ENCODE data around the gene FAM78A. TPM values are rescaled to one million over a fixed set of nuclear protein-coding genes. Genes with fewer than 3 reads are reported as not detected.

FAM78A gene
- polyA plus RNA-seq, 1 experiment, result 1.1 TPM

GRCh38 chr9:131297903-131298302 lies 21.6 kb upstream of the FAM78A start:
- Histone ChIP-seq H3K4me3 (ENCODE audit: low read depth, low read length) (no peak overlapping the region), H3K36me3 (ENCODE audit: control insufficient read depth, insufficient read depth, low read length) (no peaks in the 10 kb centered on the region), H3K27me3 (ENCODE audit: control insufficient read depth, insufficient read depth, low read length) (no peaks in the 10 kb centered on the region)
- CTCF ChIA-PET, result interaction anchor here (0.9 to 1.5 kb wide), 4 partner anchors 8 to 51 kb away, joined by 3 to 6 read pairs (median 3); partner anchors contain the start of gene PLPP7
- TF ChIP-seq CTCF (IDR thresholded peaks at IDR 0.05; ENCODE audit: insufficient read depth, low read depth, low read length), result no peak
- POLR2A ChIA-PET, result interaction anchor here (0.6 kb wide), 1 partner anchor 29 kb away, joined by 8 read pairs; no protein-coding TSS in a partner anchor
- no peak for DNase-seq (ENCODE audit: low read depth)

- H3K27me3 ChIP-seq (ENCODE audit: control insufficient read depth, insufficient read depth, low read length), result no peaks in the 10 kb centered on the region
- H3K4me3 ChIP-seq (ENCODE audit: low read depth, low read length), result no peak overlapping the region
- CTCF ChIA-PET, result interaction anchor here (1.5 to 2.4 kb wide), 2 partner anchors 39 to 52 kb away, joined by 3 to 8 read pairs; no protein-coding TSS in a partner anchor
- DNase-seq (ENCODE audit: low read depth), result no peak
- no peaks in the 10 kb centered on the region for H3K36me3 ChIP-seq (ENCODE audit: control insufficient read depth, insufficient read depth, low read length)
- no peak for TF ChIP-seq CTCF (IDR thresholded peaks at IDR 0.05; ENCODE audit: insufficient read depth, low read depth, low read length)
- POLR2A ChIA-PET, result no interaction called here
Observed at GRCh38 chr9:131296906-131297500, 20.7 kb upstream of the FAM78A start.

- TF ChIP-seq CTCF (IDR thresholded peaks at IDR 0.05; ENCODE audit: insufficient read depth, low read depth, low read length), result no peak
- ChIA-PET CTCF (interaction anchor here (2.4 kb wide), 1 partner anchor 39 kb away, joined by 8 read pairs; no protein-coding TSS in a partner anchor), POLR2A (no interaction called here)
- no peaks in the 10 kb centered on the region for H3K27me3 ChIP-seq (ENCODE audit: control insufficient read depth, insufficient read depth, low read length)
- H3K36me3 ChIP-seq (ENCODE audit: control insufficient read depth, insufficient read depth, low read length), result no peaks in the 10 kb centered on the region
- no peak for DNase-seq (ENCODE audit: low read depth)
- H3K4me3 ChIP-seq (ENCODE audit: low read depth, low read length), result no peak overlapping the region
Observed at GRCh38 chr9:131296460-131296859, 20.1 kb upstream of the FAM78A start.

- no peaks in the 10 kb centered on the region for H3K36me3 ChIP-seq (ENCODE audit: control insufficient read depth, insufficient read depth, low read length)
- no peaks in the 10 kb centered on the region for H3K27me3 ChIP-seq (ENCODE audit: control insufficient read depth, insufficient read depth, low read length)
- ChIA-PET CTCF (interaction anchor here (1.3 kb wide), 1 partner anchor 13 kb away, joined by 4 read pairs; no protein-coding TSS in a partner anchor), POLR2A (no interaction called here)
- DNase-seq (ENCODE audit: low read depth), result no peak
- TF ChIP-seq CTCF (IDR thresholded peaks at IDR 0.05; ENCODE audit: insufficient read depth, low read depth, low read length), result no peak
- no peak overlapping the region for H3K4me3 ChIP-seq (ENCODE audit: low read depth, low read length)
Observed at GRCh38 chr9:131292937-131293336, 16.6 kb upstream of the FAM78A start.

- no peaks in the 10 kb centered on the region for H3K27me3 ChIP-seq (ENCODE audit: control insufficient read depth, insufficient read depth, low read length)
- POLR2A ChIA-PET, result interaction anchor here (0.6 kb wide), 1 partner anchor 387 kb away, joined by 9 read pairs; no protein-coding TSS in a partner anchor
- TF ChIP-seq CTCF (IDR thresholded peaks at IDR 0.05; ENCODE audit: insufficient read depth, low read depth, low read length), result no peak
- DNase-seq (ENCODE audit: low read depth), result no peak
- H3K4me3 ChIP-seq (ENCODE audit: low read depth, low read length), result no peak overlapping the region
- CTCF ChIA-PET, result interaction anchor here (1.3 kb wide), 1 partner anchor 12 kb away, joined by 4 read pairs; no protein-coding TSS in a partner anchor
- H3K36me3 ChIP-seq (ENCODE audit: control insufficient read depth, insufficient read depth, low read length), result no peaks in the 10 kb centered on the region
Observed at GRCh38 chr9:131291795-131292315, 15.5 kb upstream of the FAM78A start.
